NK-92 (cell line): ENCODE measurements around the gene TEX261.

Source experiments
- DNase-seq: peaks from one replicate; lab custom pipeline; 2025; ENCODE audit not compliant: unreplicated experiment; lab: John Stamatoyannopoulos, UW

TEX261 gene

GRCh38 chr2:70959851-70960832 lies 34.5 kb downstream of the TEX261 start:
- DNase-seq = no peak

- no peak for DNase-seq
These were observed 35.4 kb downstream of the TEX261 start for GRCh38 chr2:70959271-70959761.

- DNase-seq = no peak
These were observed 35.9 kb downstream of the TEX261 start for GRCh38 chr2:70958759-70959158.

GRCh38 chr2:70957798-70958197 lies 36.9 kb downstream of the TEX261 start:
- no peak for DNase-seq

GRCh38 chr2:70956141-70956540 lies 38.5 kb downstream of the TEX261 start:
- DNase-seq = no peak

GRCh38 chr2:70954886-70955285 lies 39.8 kb downstream of the TEX261 start:
- DNase-seq = no peak

GRCh38 chr2:70949086-70949485 lies 45.6 kb downstream of the TEX261 start:
- DNase-seq = no peak

- no peak for DNase-seq
These were observed 46.2 kb downstream of the TEX261 start for GRCh38 chr2:70948337-70949003.

GRCh38 chr2:70947556-70948184 lies 47.0 kb downstream of the TEX261 start:
- DNase-seq = no peak

GRCh38 chr2:70946832-70947442 lies 47.7 kb downstream of the TEX261 start:
- DNase-seq = no peak

- no peak for DNase-seq
These were observed 50.5 kb downstream of the TEX261 start for GRCh38 chr2:70944111-70944690.

- DNase-seq = no peak
These were observed 51.3 kb downstream of the TEX261 start for GRCh38 chr2:70943205-70943871.

- no peak for DNase-seq
These were observed 52.1 kb downstream of the TEX261 start for GRCh38 chr2:70942396-70943204.

- DNase-seq = no peak
These were observed 53.0 kb downstream of the TEX261 start for GRCh38 chr2:70941701-70942100.

- DNase-seq = no peak
These were observed 53.5 kb downstream of the TEX261 start for GRCh38 chr2:70941186-70941585.

- no peak for DNase-seq
These were observed 54.7 kb downstream of the TEX261 start for GRCh38 chr2:70939839-70940580.

- no peak for DNase-seq
These were observed 55.5 kb downstream of the TEX261 start for GRCh38 chr2:70939001-70939838.

- DNase-seq = no peak
These were observed 56.1 kb downstream of the TEX261 start for GRCh38 chr2:70938586-70938950.
